Measurements from ENCODE around the gene ZNF808. TPM values are rescaled to one million over a fixed set of nuclear protein-coding genes. Genes with fewer than 3 reads are reported as not detected.

The ZNF808 gene
- total RNA-seq, 1 experiment from 2014 or later = 35.7 TPM

- peaks cover 19 to 25% of the 10 kb centered on the region in 2 experiments for H3K4me1 Mint-ChIP-seq
- Histone ChIP-seq H3K56ac (ENCODE audit: insufficient read length, low read depth, low read length) (no peak overlapping the region), H3K4me1 (ENCODE audit: insufficient read depth, low read length) (no peaks in the 10 kb centered on the region; the same call in 1 of the 2 replicates), H3K27ac (ENCODE audit: insufficient read length, low read depth, low read length) (no peak overlapping the region), H2BK120ac (ENCODE audit: low read depth, low read length, poor library complexity, severe bottlenecking) (no peak overlapping the region), H3K79me2 (ENCODE audit: insufficient read depth, low read length) (no peaks in the 10 kb centered on the region), H4K91ac (ENCODE audit: insufficient read length, low read depth, low read length) (no peak overlapping the region), H4K5ac (ENCODE audit: insufficient read length, low read depth, low read length) (no peak overlapping the region), H2AK5ac (ENCODE audit: insufficient read length, low read length) (no peak overlapping the region), H3K27me3 (ENCODE audit: insufficient read depth, low read length) (no peaks in the 10 kb centered on the region; the same call in 1 of the 2 replicates), H2BK12ac (ENCODE audit: insufficient read length, low read depth, low read length) (no peak overlapping the region), H3T11ph (ENCODE audit: low read length) (no peak overlapping the region), H4K20me1 (ENCODE audit: control insufficient read depth, insufficient read depth, insufficient read length) (no peaks in the 10 kb centered on the region), H3K23me2 (ENCODE audit: insufficient read length, low read depth, low read length, poor library complexity, severe bottlenecking) (peaks cover 9% of the 10 kb centered on the region), H3K4me2 (ENCODE audit: insufficient read depth, insufficient read length, low read length) (no peak overlapping the region), H3K9me3 (ENCODE audit: control insufficient read depth, low read depth, low read length) (no peaks in the 10 kb centered on the region), H3K4ac (ENCODE audit: low read depth, low read length) (no peak overlapping the region), H2BK15ac (ENCODE audit: low read depth, low read length) (no peak overlapping the region), H3K18ac (ENCODE audit: insufficient read length, low read depth, low read length) (no peak overlapping the region), H2BK20ac (ENCODE audit: low read depth, low read length, poor library complexity, severe bottlenecking) (no peak overlapping the region), H3K9ac (ENCODE audit: extremely low read depth, insufficient read length, low read length) (no peak overlapping the region), H2BK5ac (ENCODE audit: insufficient read length, low read length) (no peak overlapping the region), H2AFZ (ENCODE audit: low read length) (no peak overlapping the region), H3K79me1 (ENCODE audit: insufficient read depth, low read depth, low read length, poor library complexity, severe bottlenecking) (no peaks in the 10 kb centered on the region), H3K14ac (ENCODE audit: insufficient read depth, low read length) (no peak overlapping the region), H4K8ac (replicated peaks; ENCODE audit: insufficient read length, low read depth, low read length) (no peak overlapping the region), H3K23ac (ENCODE audit: insufficient read length, low read depth, low read length) (no peak overlapping the region)
- peaks cover 4% of the 10 kb centered on the region for H3K27me3 Mint-ChIP-seq (ENCODE audit: low read depth)
- no peak overlapping the region for H3K4me3 Mint-ChIP-seq
- no peak for DNase-seq
- peaks cover 0 to 2% of the 10 kb centered on the region in 2 experiments; a peak in 1 of 5 replicates for H3K9me3 Mint-ChIP-seq
- peaks cover 3 to 15% (median 4%) of the 10 kb centered on the region in 3 experiments; a peak in 4 of 7 replicates for H3K36me3 Mint-ChIP-seq (ENCODE audit: insufficient read depth in 1 of 3, low read depth in 3 of 3)
- TF ChIP-seq CTCF (conservative IDR thresholded peaks at IDR 0.05) = no peak
- no CpG with 5 or more reads among the region's 2 CpGs for WGBS (ENCODE audit: extremely low coverage, insufficient read length, low lambda C conversion rate)
- no peak overlapping the region for H3K27ac Mint-ChIP-seq
Measured at GRCh38 chr19:52602941-52603340, 75.5 kb downstream of the ZNF808 start.
